Measurements from ENCODE around the gene TTLL11.

DNA sequence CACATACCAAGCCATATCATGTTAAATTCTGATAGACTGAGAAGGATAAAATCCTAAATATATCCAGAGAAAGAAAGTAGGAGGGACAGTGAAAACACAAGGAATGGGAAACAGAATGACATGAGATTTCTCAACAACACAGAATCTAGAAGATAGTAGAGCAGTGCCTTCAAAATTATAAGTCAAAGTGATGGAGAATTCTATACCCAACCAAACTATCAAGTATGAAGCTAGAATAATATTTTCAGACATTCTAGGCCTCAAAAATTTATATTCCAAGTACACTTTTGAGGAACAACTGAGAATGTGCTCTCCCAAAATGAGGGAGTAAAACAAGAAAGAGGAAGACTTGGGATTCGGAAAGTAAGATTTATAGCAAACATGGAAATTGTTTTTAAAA, 10.9 kb upstream of the TTLL11 start:
- TF ChIP-seq, protein P1, sequence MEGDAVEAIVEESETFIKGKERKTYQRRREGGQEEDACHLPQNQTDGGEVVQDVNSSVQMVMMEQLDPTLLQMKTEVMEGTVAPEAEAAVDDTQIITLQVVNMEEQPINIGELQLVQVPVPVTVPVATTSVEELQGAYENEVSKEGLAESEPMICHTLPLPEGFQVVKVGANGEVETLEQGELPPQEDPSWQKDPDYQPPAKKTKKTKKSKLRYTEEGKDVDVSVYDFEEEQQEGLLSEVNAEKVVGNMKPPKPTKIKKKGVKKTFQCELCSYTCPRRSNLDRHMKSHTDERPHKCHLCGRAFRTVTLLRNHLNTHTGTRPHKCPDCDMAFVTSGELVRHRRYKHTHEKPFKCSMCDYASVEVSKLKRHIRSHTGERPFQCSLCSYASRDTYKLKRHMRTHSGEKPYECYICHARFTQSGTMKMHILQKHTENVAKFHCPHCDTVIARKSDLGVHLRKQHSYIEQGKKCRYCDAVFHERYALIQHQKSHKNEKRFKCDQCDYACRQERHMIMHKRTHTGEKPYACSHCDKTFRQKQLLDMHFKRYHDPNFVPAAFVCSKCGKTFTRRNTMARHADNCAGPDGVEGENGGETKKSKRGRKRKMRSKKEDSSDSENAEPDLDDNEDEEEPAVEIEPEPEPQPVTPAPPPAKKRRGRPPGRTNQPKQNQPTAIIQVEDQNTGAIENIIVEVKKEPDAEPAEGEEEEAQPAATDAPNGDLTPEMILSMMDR (IDR thresholded peaks at IDR 0.05) = no peak
- no peak for TF ChIP-seq POLR2A (IDR thresholded peaks at IDR 0.05)

Data from uterus (tissue), 2 donors.